ENCODE measurements around the gene ZBTB20. TPM values are rescaled to one million over a fixed set of nuclear protein-coding genes. Genes with fewer than 3 reads are reported as not detected.
A peak's percentile ranks its signal among the peaks of the same experiment; 100 is the strongest.

ZBTB20 gene
- total RNA-seq, 2 experiments from 2014 or later, result 5.1 to 5.3 TPM

- H3K4me3 Mint-ChIP-seq, result peak overlapping the region; percentile 50
- no peaks in the 10 kb centered on the region for H3K27me3 Mint-ChIP-seq
- H3K9me3 Mint-ChIP-seq, result peaks cover 9% of the 10 kb centered on the region
- peaks cover 43% of the 10 kb centered on the region for H3K36me3 Mint-ChIP-seq (ENCODE audit: low read depth)
- no peak for TF ChIP-seq CTCF (IDR thresholded peaks at IDR 0.05)
- H3K27ac Mint-ChIP-seq, result peak overlapping the region; percentile 97
- H3K4me1 Mint-ChIP-seq (ENCODE audit: low read depth), result peaks cover 81% of the 10 kb centered on the region
- ATAC-seq (peak; percentile 5), DNase-seq (no peak)
- intact Hi-C loops (cut with micrococcal nuclease), result loop anchor here (5.0 kb wide), 2 partner anchors 41 to 111 kb away; partner anchors contain the start of gene TIGIT
- CTCF ChIA-PET, result interaction anchor here (0.9 to 1.8 kb wide), 4 partner anchors 9 to 1481 kb away, joined by 3 to 5 read pairs (median 3); no protein-coding TSS in a partner anchor
- POLR2A ChIA-PET, result interaction anchor here (1.1 to 2.2 kb wide), 2 partner anchors 26 to 42 kb away, joined by 5 to 9 read pairs; no protein-coding TSS in a partner anchor
Observed at GRCh38 chr3:114333180-114333922, 813.7 kb downstream of the ZBTB20 start.

GRCh38 chr3:114332342-114333179 lies 814.5 kb downstream of the ZBTB20 start:
- no peak for TF ChIP-seq CTCF (IDR thresholded peaks at IDR 0.05)
- Mint-ChIP-seq H3K4me1 (ENCODE audit: low read depth) (peaks cover 82% of the 10 kb centered on the region), H3K27me3 (no peaks in the 10 kb centered on the region), H3K36me3 (ENCODE audit: low read depth) (peaks cover 43% of the 10 kb centered on the region), H3K9me3 (peaks cover 9% of the 10 kb centered on the region), H3K4me3 (peak overlapping the region; percentile 50), H3K27ac (peak overlapping the region; percentile 97)
- intact Hi-C loops (cut with micrococcal nuclease), result loop anchor here (5.0 kb wide), 2 partner anchors 40 to 110 kb away; partner anchors contain the start of gene TIGIT
- ChIA-PET CTCF (no interaction called here), POLR2A (interaction anchor here (0.7 to 1.6 kb wide), 2 partner anchors 9 to 16 kb away, joined by 5 read pairs; no protein-coding TSS in a partner anchor)
- ATAC-seq (peak; percentile 48), DNase-seq (no peak)

- intact Hi-C loops (cut with micrococcal nuclease), result loop anchor here (5.0 kb wide), 2 partner anchors 39 to 109 kb away; partner anchors contain the start of gene TIGIT
Observed at GRCh38 chr3:114331710-114332109, 815.4 kb downstream of the ZBTB20 start.

GRCh38 chr3:114331007-114331406 lies 816.1 kb downstream of the ZBTB20 start:
- peaks cover 43% of the 10 kb centered on the region for H3K36me3 Mint-ChIP-seq (ENCODE audit: low read depth)
- no peak overlapping the region for H3K4me3 Mint-ChIP-seq
- intact Hi-C loops (cut with micrococcal nuclease), result loop anchor here (5.0 kb wide), 2 partner anchors 39 to 109 kb away; partner anchors contain the start of gene TIGIT
- no peak for DNase-seq
- peaks cover 9% of the 10 kb centered on the region for H3K9me3 Mint-ChIP-seq
- H3K27me3 Mint-ChIP-seq, result no peaks in the 10 kb centered on the region
- TF ChIP-seq CTCF (IDR thresholded peaks at IDR 0.05), result no peak
- CTCF ChIA-PET, result interaction anchor here (2.3 kb wide), 1 partner anchor 40 kb away, joined by 7 read pairs; no protein-coding TSS in a partner anchor
- POLR2A ChIA-PET, result interaction anchor here (1.0 to 1.6 kb wide), 3 partner anchors 15 to 117 kb away, joined by 5 to 7 read pairs (median 5); no protein-coding TSS in a partner anchor
- ATAC-seq, result no peak
- H3K4me1 Mint-ChIP-seq (ENCODE audit: low read depth), result peaks cover 86% of the 10 kb centered on the region
- peak overlapping the region; percentile 97 for H3K27ac Mint-ChIP-seq

More at GRCh38 chr3:114331710-114332109, 815.4 kb downstream of the ZBTB20 start:
- CTCF ChIA-PET, result no interaction called here
- Mint-ChIP-seq H3K36me3 (ENCODE audit: low read depth) (peaks cover 44% of the 10 kb centered on the region), H3K27ac (peak overlapping the region; percentile 97), H3K27me3 (no peaks in the 10 kb centered on the region), H3K4me1 (ENCODE audit: low read depth) (peaks cover 87% of the 10 kb centered on the region), H3K4me3 (no peak overlapping the region), H3K9me3 (peaks cover 9% of the 10 kb centered on the region)
- TF ChIP-seq CTCF (IDR thresholded peaks at IDR 0.05), result no peak
- POLR2A ChIA-PET, result interaction anchor here (0.7 to 1.6 kb wide), 3 partner anchors 8 to 24 kb away, joined by 5 to 7 read pairs (median 5); no protein-coding TSS in a partner anchor
- peak; percentile 18 for ATAC-seq
- no peak for DNase-seq

Data from activated CD8-positive, alpha-beta T cell treated with anti-CD3 and anti-CD28 coated beads for 36 hours (primary cell).